ENCODE results near the gene TRIM7.

TRIM7 gene

DNA sequence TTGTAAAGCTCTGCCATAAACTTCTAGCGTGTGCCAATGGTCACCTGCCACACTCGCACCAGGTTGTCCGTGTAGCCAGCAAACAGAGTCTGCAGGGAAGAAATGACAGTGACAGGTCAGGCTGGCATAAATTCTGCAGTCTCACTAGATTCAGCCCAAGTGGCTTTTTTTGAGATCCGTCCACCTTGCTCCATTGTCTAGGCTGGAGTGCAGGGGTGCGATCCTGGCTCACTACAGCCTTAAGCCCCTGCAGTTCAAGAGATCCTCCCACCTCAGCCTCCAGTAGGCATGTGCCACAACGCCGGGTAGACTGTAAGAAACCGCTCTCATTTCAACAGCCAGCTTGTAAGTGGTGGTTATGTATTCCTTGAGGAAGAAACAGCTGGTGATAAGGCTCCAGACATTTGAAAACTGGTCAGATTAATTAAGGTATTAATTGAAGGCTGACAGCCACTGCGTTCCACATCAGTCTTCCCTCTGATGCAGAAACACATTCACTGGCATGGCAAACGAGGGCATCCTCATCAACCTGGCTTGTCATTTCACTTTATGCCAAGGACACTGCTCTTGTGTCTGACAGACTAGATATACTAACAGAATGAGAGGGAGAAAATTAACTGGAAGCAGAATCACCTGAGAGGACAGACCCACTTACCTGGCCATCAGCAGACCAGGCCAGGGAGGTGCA, 32.1 kb upstream of the TRIM7 start:
- no peaks in the 10 kb centered on the region for H3K9me3 ChIP-seq (ENCODE audit: control insufficient read depth, low read length)
- H3K4me1 ChIP-seq (ENCODE audit: control insufficient read depth, insufficient read depth, low read length), result peaks cover 7% of the 10 kb centered on the region
- H3K27me3 ChIP-seq (ENCODE audit: control insufficient read depth, insufficient read depth, low read length), result no peaks in the 10 kb centered on the region
- H3K9ac ChIP-seq (ENCODE audit: low read length), result no peak overlapping the region
- no peak overlapping the region for H3K4me3 ChIP-seq (ENCODE audit: low read length)
- H3K36me3 ChIP-seq (ENCODE audit: control insufficient read depth, insufficient read depth, low read length), result peaks cover 44% of the 10 kb centered on the region

DNA sequence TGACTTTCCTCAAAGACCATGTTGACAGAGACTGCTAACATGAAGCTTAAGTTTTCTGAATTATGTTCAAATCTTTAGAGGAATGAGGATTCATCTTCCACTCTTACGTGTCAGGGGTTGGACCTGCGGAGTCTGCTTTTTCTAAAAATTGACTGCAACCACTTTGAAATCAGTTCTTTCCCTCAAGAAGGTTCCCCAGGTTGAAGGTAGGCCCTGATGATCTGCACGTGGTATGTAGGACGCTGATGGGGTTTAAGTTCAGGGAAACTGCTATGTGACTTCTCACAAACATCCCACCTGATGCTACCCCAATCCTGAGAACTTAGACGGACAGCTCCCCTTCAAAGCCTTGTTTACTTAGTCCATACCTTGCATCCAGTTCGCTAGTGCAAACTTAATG, 31.5 kb upstream of the TRIM7 start:
- Histone ChIP-seq H3K4me1 (ENCODE audit: control insufficient read depth, insufficient read depth, low read length) (peaks cover 1% of the 10 kb centered on the region), H3K36me3 (ENCODE audit: control insufficient read depth, insufficient read depth, low read length) (peaks cover 40% of the 10 kb centered on the region)

DNA sequence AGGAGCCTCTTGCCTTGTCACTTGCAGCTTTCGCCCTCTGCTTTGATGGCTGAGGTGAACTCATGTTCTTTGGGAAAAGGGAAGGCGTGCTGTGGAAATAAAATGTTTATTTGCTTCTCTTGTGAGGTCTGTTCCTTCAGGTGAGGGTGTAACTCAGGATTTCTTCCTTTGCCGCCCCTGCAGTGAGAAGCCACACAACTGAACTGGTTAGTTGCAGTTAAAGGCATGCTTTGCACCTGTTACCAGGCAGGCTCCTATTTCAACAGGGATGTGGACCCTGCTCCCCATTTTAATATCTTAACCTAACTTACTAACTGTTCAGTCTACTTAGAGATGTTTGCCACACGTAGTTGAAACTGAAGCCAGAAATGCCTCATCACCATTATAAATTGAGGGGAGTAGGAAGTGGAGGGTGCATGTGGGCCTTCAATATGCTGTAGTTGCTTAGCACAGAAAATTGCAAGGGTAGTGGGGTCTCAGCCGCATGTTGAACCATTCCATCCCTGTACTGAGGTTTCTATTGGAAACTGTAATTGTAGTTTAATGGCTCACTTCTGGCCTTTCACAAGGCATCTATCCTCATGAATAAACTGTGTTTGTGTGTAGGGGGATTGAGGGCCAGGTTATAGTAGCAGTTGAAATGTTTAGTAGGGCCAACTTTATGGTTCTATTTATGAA, 30.8 kb upstream of the TRIM7 start:
- H3K4me1 ChIP-seq (ENCODE audit: control insufficient read depth, insufficient read depth, low read length), result no peaks in the 10 kb centered on the region
- no peaks in the 10 kb centered on the region for H3K27me3 ChIP-seq (ENCODE audit: control insufficient read depth, insufficient read depth, low read length)
- H3K36me3 ChIP-seq (ENCODE audit: control insufficient read depth, insufficient read depth, low read length), result peaks cover 40% of the 10 kb centered on the region
- H3K9ac ChIP-seq (ENCODE audit: low read length), result no peak overlapping the region
- H3K4me3 ChIP-seq (ENCODE audit: low read length), result no peak overlapping the region
- no peaks in the 10 kb centered on the region for H3K9me3 ChIP-seq (ENCODE audit: control insufficient read depth, low read length)

More for the DNA sequence above, 31.5 kb upstream of the TRIM7 start:
- H3K27me3 ChIP-seq (ENCODE audit: control insufficient read depth, insufficient read depth, low read length), result no peaks in the 10 kb centered on the region
- no peak overlapping the region for H3K4me3 ChIP-seq (ENCODE audit: low read length)
- H3K9ac ChIP-seq (ENCODE audit: low read length), result no peak overlapping the region
- no peaks in the 10 kb centered on the region for H3K9me3 ChIP-seq (ENCODE audit: control insufficient read depth, low read length)

DNA sequence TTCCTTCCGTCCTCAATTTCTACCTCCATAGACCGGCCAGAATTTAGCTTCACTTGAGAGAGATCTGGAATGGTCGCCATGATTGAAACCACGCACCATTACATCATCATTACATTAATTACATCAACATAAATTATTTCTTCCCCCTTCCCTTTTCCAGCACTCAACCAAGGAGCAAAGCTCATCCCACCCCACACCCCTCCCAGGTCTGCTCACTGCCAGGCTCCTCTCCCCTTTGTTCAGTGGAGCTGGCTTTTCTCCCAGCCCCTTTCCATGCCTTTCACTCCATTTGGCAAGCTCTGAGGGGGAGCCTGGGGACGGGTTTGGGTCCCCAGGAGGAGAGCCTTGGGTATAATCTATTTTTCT, 30.3 kb upstream of the TRIM7 start:
- H3K9me3 ChIP-seq (ENCODE audit: control insufficient read depth, low read length), result no peaks in the 10 kb centered on the region
- no peak overlapping the region for H3K9ac ChIP-seq (ENCODE audit: low read length)
- H3K4me3 ChIP-seq (ENCODE audit: low read length), result no peak overlapping the region
- H3K4me1 ChIP-seq (ENCODE audit: control insufficient read depth, insufficient read depth, low read length), result no peaks in the 10 kb centered on the region
- H3K36me3 ChIP-seq (ENCODE audit: control insufficient read depth, insufficient read depth, low read length), result peaks cover 40% of the 10 kb centered on the region
- no peaks in the 10 kb centered on the region for H3K27me3 ChIP-seq (ENCODE audit: control insufficient read depth, insufficient read depth, low read length)

DNA sequence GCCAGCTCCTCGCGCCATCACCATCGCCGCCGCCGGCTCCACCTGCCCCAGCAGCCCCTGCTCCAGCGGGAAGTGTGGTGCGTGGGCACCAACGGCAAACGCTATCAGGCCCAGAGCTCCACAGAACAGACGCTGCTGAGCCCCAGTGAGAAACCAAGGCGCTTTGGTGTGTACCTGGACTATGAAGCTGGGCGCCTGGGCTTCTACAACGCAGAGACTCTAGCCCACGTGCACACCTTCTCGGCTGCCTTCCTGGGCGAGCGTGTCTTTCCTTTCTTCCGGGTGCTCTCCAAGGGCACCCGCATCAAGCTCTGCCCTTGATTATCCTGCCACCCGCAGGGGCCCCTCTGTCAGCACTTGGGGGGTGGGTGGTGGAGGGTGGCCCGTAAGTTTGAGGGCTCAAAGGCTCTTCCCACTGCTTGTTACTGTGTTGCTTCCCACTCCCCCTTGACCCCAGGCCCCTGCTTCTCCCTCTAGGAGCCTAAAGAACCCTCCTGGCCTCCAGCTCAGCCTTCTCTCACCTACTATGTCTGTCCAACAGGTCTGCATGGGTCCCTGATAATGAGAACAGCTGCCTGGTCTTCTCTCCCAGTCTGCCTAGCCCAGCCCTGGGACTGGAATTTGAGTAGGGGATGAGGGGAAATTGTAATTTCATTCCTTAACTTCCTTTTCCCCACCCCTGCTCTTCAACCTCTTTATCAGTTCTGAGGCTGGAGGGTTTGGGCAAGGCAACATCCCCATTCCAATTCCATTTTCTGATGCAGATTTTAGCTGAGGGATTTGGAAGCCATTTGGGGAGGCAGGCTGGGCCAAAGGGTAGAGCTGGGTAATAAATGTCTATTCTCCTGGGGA, 29.7 kb upstream of the TRIM7 start:
- Histone ChIP-seq H3K9me3 (ENCODE audit: control insufficient read depth, low read length) (no peaks in the 10 kb centered on the region), H3K4me3 (ENCODE audit: low read length) (no peak overlapping the region), H3K9ac (ENCODE audit: low read length) (no peak overlapping the region), H3K36me3 (ENCODE audit: control insufficient read depth, insufficient read depth, low read length) (peaks cover 40% of the 10 kb centered on the region), H3K27me3 (ENCODE audit: control insufficient read depth, insufficient read depth, low read length) (no peaks in the 10 kb centered on the region), H3K4me1 (ENCODE audit: control insufficient read depth, insufficient read depth, low read length) (no peaks in the 10 kb centered on the region)

DNA sequence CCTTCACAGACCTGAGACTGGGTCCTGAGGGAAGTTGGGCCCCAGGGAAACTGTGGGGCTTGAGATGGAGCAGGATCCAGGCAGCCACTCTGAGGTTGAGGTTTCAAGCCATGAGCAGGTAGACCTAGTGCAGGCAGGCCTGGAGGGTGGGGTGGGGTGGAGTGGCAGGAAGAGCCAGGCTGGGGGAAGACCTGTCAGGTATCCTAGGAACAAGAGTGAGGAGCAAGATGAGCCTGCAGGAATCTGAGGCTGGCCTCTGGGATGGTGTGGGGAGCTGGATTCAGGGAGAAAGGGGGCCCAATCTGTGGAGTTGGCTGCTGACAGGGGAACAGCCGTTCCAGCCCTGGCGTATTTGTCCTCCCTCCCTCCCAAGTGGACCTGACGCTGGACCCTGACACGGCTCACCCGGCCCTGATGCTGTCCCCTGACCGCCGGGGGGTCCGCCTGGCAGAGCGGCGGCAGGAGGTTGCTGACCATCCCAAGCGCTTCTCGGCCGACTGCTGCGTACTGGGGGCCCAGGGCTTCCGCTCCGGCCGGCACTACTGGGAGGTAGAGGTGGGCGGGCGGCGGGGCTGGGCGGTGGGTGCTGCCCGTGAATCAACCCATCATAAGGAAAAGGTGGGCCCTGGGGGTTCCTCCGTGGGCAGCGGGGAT, 28.9 kb upstream of the TRIM7 start:
- no peak overlapping the region for H3K4me3 ChIP-seq (ENCODE audit: low read length)
- no peaks in the 10 kb centered on the region for H3K9me3 ChIP-seq (ENCODE audit: control insufficient read depth, low read length)
- peaks cover 35% of the 10 kb centered on the region for H3K36me3 ChIP-seq (ENCODE audit: control insufficient read depth, insufficient read depth, low read length)
- H3K4me1 ChIP-seq (ENCODE audit: control insufficient read depth, insufficient read depth, low read length), result no peaks in the 10 kb centered on the region
- H3K9ac ChIP-seq (ENCODE audit: low read length), result no peak overlapping the region
- no peaks in the 10 kb centered on the region for H3K27me3 ChIP-seq (ENCODE audit: control insufficient read depth, insufficient read depth, low read length)

DNA sequence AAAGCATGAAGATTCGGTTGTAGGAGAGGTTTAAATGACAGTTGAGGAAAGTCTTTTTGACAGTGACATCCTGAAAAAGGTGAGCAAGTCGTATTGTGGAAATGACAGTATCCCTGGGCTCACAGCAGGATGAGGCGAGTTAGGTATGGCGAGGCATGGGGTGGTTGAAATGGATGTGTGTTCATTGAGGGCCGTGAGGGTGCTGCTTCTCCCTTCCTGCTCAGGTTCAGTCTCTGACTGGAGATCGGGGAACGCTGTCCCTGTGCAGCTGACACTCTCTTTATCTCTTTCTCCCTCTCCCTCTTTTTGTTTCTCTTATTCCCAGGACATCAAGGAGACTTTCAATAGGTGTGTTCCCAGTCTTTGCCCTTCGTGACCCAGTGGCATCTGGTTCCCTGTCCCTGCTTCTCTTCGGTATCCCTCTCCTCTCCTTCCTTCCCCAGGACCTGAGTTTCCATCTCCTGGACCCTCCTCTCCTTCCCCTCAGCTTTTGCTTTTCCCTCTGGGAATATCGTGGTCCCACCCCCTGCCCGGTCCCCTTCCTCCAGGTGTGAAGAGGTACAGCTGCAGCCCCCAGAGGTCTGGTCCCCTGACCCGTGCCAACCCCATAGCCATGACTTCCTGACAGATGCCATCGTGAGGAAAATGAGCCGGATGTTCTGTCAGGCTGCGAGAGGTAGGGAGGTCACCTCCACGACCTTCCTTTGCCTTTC, 28.2 kb upstream of the TRIM7 start:
- peaks cover 28% of the 10 kb centered on the region for H3K36me3 ChIP-seq (ENCODE audit: control insufficient read depth, insufficient read depth, low read length)
- no peaks in the 10 kb centered on the region for H3K27me3 ChIP-seq (ENCODE audit: control insufficient read depth, insufficient read depth, low read length)
- H3K9ac ChIP-seq (ENCODE audit: low read length), result no peak overlapping the region
- no peak overlapping the region for H3K4me3 ChIP-seq (ENCODE audit: low read length)
- no peaks in the 10 kb centered on the region for H3K9me3 ChIP-seq (ENCODE audit: control insufficient read depth, low read length)
- no peaks in the 10 kb centered on the region for H3K4me1 ChIP-seq (ENCODE audit: control insufficient read depth, insufficient read depth, low read length)

DNA sequence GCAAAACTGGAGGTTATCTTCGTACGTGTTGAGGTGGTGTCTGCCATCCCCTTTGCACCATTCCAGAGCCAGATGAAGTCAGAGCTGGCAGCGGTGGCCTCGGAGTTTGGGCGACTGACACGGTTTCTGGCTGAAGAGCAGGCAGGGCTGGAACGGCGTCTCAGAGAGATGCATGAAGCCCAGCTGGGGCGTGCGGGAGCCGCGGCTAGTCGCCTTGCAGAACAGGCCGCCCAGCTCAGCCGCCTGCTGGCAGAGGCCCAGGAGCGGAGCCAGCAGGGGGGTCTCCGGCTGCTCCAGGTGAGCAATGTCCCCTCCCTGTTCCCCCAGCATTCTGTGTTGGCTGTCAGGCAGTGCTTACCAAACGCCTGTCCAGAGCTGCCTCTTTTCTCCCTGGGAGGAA, 27.6 kb upstream of the TRIM7 start:
- H3K36me3 ChIP-seq (ENCODE audit: control insufficient read depth, insufficient read depth, low read length), result peaks cover 22% of the 10 kb centered on the region

DNA sequence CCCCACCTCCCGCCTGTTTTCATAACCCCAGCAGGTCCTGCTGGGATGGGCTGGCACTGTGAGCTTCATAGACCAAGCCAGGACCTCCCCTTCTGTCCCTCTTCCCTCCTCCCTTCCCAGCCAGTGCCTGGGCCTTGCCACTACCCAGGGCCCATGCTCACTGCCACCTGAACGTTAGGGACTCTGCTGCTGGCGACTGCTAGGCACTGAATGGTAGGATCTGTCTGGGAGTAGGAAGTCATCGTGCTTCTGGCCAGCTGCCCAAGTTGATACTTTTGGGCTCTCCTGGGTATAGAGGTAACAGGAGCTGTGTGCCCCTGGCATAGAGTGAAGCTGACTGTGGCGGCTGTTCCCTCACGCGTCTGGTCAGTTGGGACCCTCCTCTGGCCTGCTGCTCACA, 26.4 kb upstream of the TRIM7 start:
- Histone ChIP-seq H3K4me3 (ENCODE audit: low read length) (no peak overlapping the region), H3K36me3 (ENCODE audit: control insufficient read depth, insufficient read depth, low read length) (peaks cover 15% of the 10 kb centered on the region), H3K9ac (ENCODE audit: low read length) (no peak overlapping the region), H3K9me3 (ENCODE audit: control insufficient read depth, low read length) (no peaks in the 10 kb centered on the region), H3K27me3 (ENCODE audit: control insufficient read depth, insufficient read depth, low read length) (no peaks in the 10 kb centered on the region), H3K4me1 (ENCODE audit: control insufficient read depth, insufficient read depth, low read length) (no peaks in the 10 kb centered on the region)

More for the DNA sequence above, 27.6 kb upstream of the TRIM7 start:
- H3K9me3 ChIP-seq (ENCODE audit: control insufficient read depth, low read length), result no peaks in the 10 kb centered on the region
- no peak overlapping the region for H3K9ac ChIP-seq (ENCODE audit: low read length)
- H3K27me3 ChIP-seq (ENCODE audit: control insufficient read depth, insufficient read depth, low read length), result no peaks in the 10 kb centered on the region
- H3K4me3 ChIP-seq (ENCODE audit: low read length), result no peak overlapping the region
- no peaks in the 10 kb centered on the region for H3K4me1 ChIP-seq (ENCODE audit: control insufficient read depth, insufficient read depth, low read length)

DNA sequence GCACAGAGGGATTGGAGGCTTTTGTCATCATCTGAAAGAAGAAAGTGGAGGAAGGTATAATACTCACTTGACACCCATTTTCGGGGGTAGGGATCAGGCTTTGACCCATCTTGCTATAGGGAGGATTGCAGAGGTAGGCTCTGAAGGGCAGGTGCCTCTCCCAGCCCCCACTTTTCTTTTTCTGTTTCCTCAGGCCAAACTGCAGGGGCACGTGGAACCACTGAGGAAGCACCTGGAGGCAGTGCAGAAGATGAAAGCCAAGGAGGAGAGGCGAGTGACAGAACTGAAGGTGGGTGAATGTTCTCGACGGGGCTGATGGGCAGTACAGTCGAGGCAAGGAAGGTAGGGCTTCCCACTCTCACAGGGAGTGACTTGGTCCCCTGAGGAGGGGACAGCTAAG, 25.6 kb upstream of the TRIM7 start:
- H3K9ac ChIP-seq (ENCODE audit: low read length), result no peak overlapping the region
- H3K4me1 ChIP-seq (ENCODE audit: control insufficient read depth, insufficient read depth, low read length), result no peaks in the 10 kb centered on the region
- peaks cover 10% of the 10 kb centered on the region for H3K36me3 ChIP-seq (ENCODE audit: control insufficient read depth, insufficient read depth, low read length)
- no peaks in the 10 kb centered on the region for H3K9me3 ChIP-seq (ENCODE audit: control insufficient read depth, low read length)
- H3K27me3 ChIP-seq (ENCODE audit: control insufficient read depth, insufficient read depth, low read length), result no peaks in the 10 kb centered on the region
- H3K4me3 ChIP-seq (ENCODE audit: low read length), result no peak overlapping the region

DNA sequence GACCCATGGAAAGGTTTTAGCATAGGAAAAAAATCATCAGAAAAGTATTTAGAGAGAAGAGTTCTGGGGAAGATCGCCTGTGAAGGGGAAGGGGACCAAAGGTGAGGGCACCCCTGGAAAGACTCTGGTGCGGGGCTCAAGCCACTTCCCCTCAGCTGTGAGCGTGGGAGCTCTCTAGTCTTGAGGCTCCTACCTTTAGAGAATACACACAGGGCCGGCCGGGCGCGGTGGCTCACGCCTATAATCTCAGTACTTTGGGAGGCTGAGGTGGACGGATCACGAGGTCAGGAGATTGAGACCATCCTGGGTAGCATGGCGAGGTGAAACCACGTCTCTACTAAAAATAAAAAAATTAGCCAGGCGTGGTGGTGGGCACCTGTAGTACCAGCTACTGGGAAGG, 25.0 kb upstream of the TRIM7 start:
- Histone ChIP-seq H3K9ac (ENCODE audit: low read length) (no peak overlapping the region), H3K9me3 (ENCODE audit: control insufficient read depth, low read length) (no peaks in the 10 kb centered on the region), H3K36me3 (ENCODE audit: control insufficient read depth, insufficient read depth, low read length) (peaks cover 8% of the 10 kb centered on the region), H3K4me3 (ENCODE audit: low read length) (no peak overlapping the region), H3K27me3 (ENCODE audit: control insufficient read depth, insufficient read depth, low read length) (no peaks in the 10 kb centered on the region), H3K4me1 (ENCODE audit: control insufficient read depth, insufficient read depth, low read length) (peaks cover under 1% of the 10 kb centered on the region)
